Neuronal stem cell (in vitro differentiated cells): ENCODE data around the gene HS6ST3.

Experiments
- DNase-seq: peaks from one replicate; pipeline ENCODE4 v3.0.0-alpha.2; 2013; ENCODE audit warnings: low spot score
- H2AFZ ChIP-seq: one replicate; pipeline ENCODE4 v1.6.1; 2013; ENCODE audit warnings: mild to moderate bottlenecking, low read length, inconsistent platforms
- H2AK5ac ChIP-seq: 2 replicates; pipeline ENCODE4 v1.6.1; 2013; ENCODE audit warnings: low read depth, mild to moderate bottlenecking, inconsistent platforms, low read length, moderate library complexity, mixed read lengths
- H2BK120ac ChIP-seq: 2 replicates; pipeline ENCODE4 v1.6.1; 2013; ENCODE audit warnings: low read depth, mild to moderate bottlenecking, inconsistent platforms, low read length, moderate library complexity, mixed read lengths
- H2BK12ac ChIP-seq: one replicate; pipeline ENCODE4 v1.6.1; 2013; ENCODE audit warnings: low read length, inconsistent platforms
- H2BK15ac ChIP-seq: 2 replicates; pipeline ENCODE4 v1.6.1; 2013; ENCODE audit warnings: mild to moderate bottlenecking, low read length, inconsistent platforms, mixed read lengths
- H2BK5ac ChIP-seq: one replicate; pipeline ENCODE4 v1.6.1; 2013; ENCODE audit warnings: inconsistent platforms, mild to moderate bottlenecking, low read length, moderate library complexity
- H3K14ac ChIP-seq: one replicate; pipeline ENCODE4 v1.6.1; 2013; ENCODE audit warnings: low read length, inconsistent platforms
- H3K18ac ChIP-seq: 2 replicates; pipeline ENCODE4 v1.6.1; 2013; ENCODE audit warnings: low read length, inconsistent platforms
- H3K23ac ChIP-seq: 2 replicates; pipeline ENCODE4 v1.6.1; 2013; ENCODE audit warnings: low read depth, mild to moderate bottlenecking, mixed read lengths, low read length, inconsistent platforms; ENCODE audit not compliant: poor library complexity
- H3K27ac ChIP-seq: replicated peaks from 3 replicates; pipeline ENCODE4 v1.5.1; 2013; ENCODE audit warnings: low read length, inconsistent platforms
- H3K27me3 ChIP-seq, 3 experiments: 2 replicates each; pipeline ENCODE4 v1.6.1; 2013; ENCODE audit warnings: low read length in 3 of 3, mild to moderate bottlenecking in 2 of 3, inconsistent platforms in 1 of 3, low read depth in 1 of 3, mixed read lengths in 1 of 3, moderate library complexity in 1 of 3; ENCODE audit not compliant: control insufficient read depth in 3 of 3, insufficient read depth in 3 of 3
- H3K36me3 ChIP-seq, 2 donors: replicated peaks in 1 of 2; 2 replicates each; pipeline ENCODE4 v1.6.1; 2013; ENCODE audit warnings: low read length in 2 of 2; ENCODE audit not compliant: control insufficient read depth in 2 of 2, insufficient read depth in 2 of 2
- H3K4ac ChIP-seq: 2 replicates; pipeline ENCODE4 v1.6.1; 2013; ENCODE audit warnings: inconsistent platforms, mild to moderate bottlenecking, low read length, moderate library complexity
- H3K4me1 ChIP-seq, 2 donors: 1 replicate in 1 of 2; 2 replicates in 1 of 2; pipeline ENCODE4 v1.6.1; 2013; ENCODE audit warnings: low read length in 2 of 2, low read depth in 1 of 2; ENCODE audit not compliant: control insufficient read depth in 2 of 2, insufficient read depth in 1 of 2
- H3K4me2 ChIP-seq: one replicate; pipeline ENCODE4 v1.6.1; 2013; ENCODE audit warnings: mild to moderate bottlenecking, low read length, inconsistent platforms; ENCODE audit not compliant: insufficient read depth, poor library complexity, severe bottlenecking
- H3K4me3 ChIP-seq, 2 donors: 2 replicates each; pipeline ENCODE4 v1.5.1; 2013; ENCODE audit warnings: low read length in 2 of 2, mild to moderate bottlenecking in 2 of 2, inconsistent platforms in 1 of 2, moderate library complexity in 1 of 2
- H3K79me1 ChIP-seq: one replicate; pipeline ENCODE4 v1.6.1; 2013; ENCODE audit warnings: low read depth, mild to moderate bottlenecking, inconsistent platforms, low read length, moderate library complexity
- H3K9ac ChIP-seq: one replicate; pipeline ENCODE4 v1.6.1; 2013; ENCODE audit warnings: mild to moderate bottlenecking, low read depth, low read length, inconsistent platforms; ENCODE audit not compliant: poor library complexity
- H3K9me3 ChIP-seq, 2 donors: replicated peaks in 1 of 2; 2 replicates each; pipeline versions ENCODE3 to v1.6.1; 2013; ENCODE audit warnings: low read length in 2 of 2, mild to moderate bottlenecking in 2 of 2, inconsistent platforms in 1 of 2, low read depth in 1 of 2, mixed read lengths in 1 of 2, moderate library complexity in 1 of 2; ENCODE audit not compliant: control insufficient read depth in 2 of 2, insufficient read depth in 1 of 2
- H4K8ac ChIP-seq: one replicate; pipeline ENCODE4 v1.6.1; 2013; ENCODE audit warnings: low read depth, mild to moderate bottlenecking, inconsistent platforms, low read length, moderate library complexity
- H4K91ac ChIP-seq: one replicate; pipeline ENCODE4 v1.6.1; 2013; ENCODE audit warnings: low read length, low read depth, mild to moderate bottlenecking, inconsistent platforms; ENCODE audit not compliant: poor library complexity
- WGBS, 2 donors: extraction: QIAGEN DNeasy Blood & Tissue Kit; methylation state at CpG; one replicate each; pipeline ENCODE4 v1.1.7; 2013; ENCODE audit warnings: missing lambda C conversion rate in 2 of 2, mixed read lengths in 1 of 2; ENCODE audit not compliant: insufficient read length in 2 of 2, insufficient replicate concordance in 1 of 2; ENCODE audit errors: extremely low coverage in 2 of 2; 5-methylcytosine and 5-hydroxymethylcytosine counted together

The HS6ST3 gene

DNA sequence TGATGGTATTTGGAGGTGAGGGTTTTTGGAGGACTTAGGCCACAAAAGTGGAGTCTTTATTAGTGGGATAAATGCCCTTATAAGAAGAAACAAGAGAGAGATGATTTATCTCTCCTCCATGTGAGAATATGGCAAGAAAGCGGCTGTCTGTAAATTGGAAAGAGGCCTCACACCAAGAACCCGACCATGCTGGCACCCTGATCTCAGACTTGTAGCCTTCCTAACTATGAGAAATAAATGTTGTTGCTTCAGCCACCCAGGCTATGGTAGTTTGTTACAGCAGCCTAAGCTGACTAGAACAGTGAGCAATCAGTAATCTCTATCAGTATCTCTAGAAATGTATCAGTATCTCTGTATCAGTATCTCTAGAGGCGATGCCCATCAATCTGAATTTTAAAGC is 617.2 kb downstream of the HS6ST3 start:
- H2AK5ac ChIP-seq = no peak overlapping the region
- H2BK120ac ChIP-seq = no peak overlapping the region
- no peak overlapping the region for H3K4me2 ChIP-seq
- H2BK12ac ChIP-seq = no peak overlapping the region
- no peak overlapping the region for H3K18ac ChIP-seq
- H3K14ac ChIP-seq = no peak overlapping the region
- H3K79me1 ChIP-seq = no peaks in the 10 kb centered on the region
- DNase-seq = no peak
- no peaks in the 10 kb centered on the region for H3K27me3 ChIP-seq
- H3K4ac ChIP-seq = no peak overlapping the region
- H2AFZ ChIP-seq = no peak overlapping the region
- no peak overlapping the region for H2BK15ac ChIP-seq
- H2BK5ac ChIP-seq = no peak overlapping the region
- WGBS, 2 donors = no CpG with 5 or more reads among the region's 3 CpGs
- no peak overlapping the region for H3K23ac ChIP-seq
- no peak overlapping the region for H3K27ac ChIP-seq
- no peak overlapping the region for H3K9ac ChIP-seq
- H4K8ac ChIP-seq = no peak overlapping the region
- H3K4me3 ChIP-seq = no peak overlapping the region
- no peaks in the 10 kb centered on the region for H3K36me3 ChIP-seq
- H3K9me3 ChIP-seq = peaks cover 0 to 1% of the 10 kb centered on the region in 2 donors
- no peaks in the 10 kb centered on the region for H3K4me1 ChIP-seq
- no peak overlapping the region for H4K91ac ChIP-seq

DNA sequence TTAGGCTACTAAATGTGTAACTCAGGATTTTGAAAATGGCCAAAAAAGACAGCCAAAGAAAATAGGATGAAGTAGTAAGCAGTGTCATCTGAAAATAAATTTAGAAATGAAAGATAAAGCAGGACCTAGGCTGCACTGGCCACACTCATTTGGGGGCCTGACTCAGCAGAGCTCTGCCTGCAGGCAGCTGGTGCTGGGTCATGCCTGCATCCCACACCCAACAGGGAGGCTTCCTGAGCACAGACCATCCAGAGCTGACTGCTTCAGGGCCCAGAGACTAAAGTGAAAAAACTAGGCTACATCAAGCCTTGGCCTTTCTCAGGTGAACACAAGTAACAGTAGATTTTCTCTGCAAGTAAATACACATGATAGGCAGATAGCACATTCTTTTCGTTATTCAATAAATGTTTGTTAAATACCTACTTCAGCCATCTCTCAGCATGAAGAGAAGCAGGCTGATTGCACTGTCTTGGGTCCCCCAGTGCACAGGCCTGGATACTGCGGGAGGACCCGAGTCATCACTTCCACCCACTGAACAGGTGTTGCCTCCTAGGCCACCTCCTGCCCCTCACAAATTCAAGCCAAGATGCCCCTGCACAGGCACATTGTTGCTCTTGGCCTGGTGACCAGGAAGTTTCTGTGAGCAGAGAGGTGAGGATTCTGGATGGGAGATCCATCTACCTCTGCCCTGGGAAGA is 620.4 kb downstream of the HS6ST3 start:
- Histone ChIP-seq H3K23ac (no peak overlapping the region), H3K9me3 (peaks cover 0 to 1% of the 10 kb centered on the region in 2 donors), H2BK12ac (no peak overlapping the region), H2AFZ (no peak overlapping the region), H4K91ac (no peak overlapping the region), H2BK120ac (no peak overlapping the region), H3K4me3 (no peak overlapping the region), H3K27ac (no peak overlapping the region), H4K8ac (no peak overlapping the region), H3K4ac (no peak overlapping the region), H3K9ac (no peak overlapping the region), H3K36me3 (no peaks in the 10 kb centered on the region), H2AK5ac (no peak overlapping the region), H2BK15ac (no peak overlapping the region), H3K27me3 (no peaks in the 10 kb centered on the region), H3K4me1 (no peaks in the 10 kb centered on the region), H3K14ac (no peak overlapping the region), H3K4me2 (no peak overlapping the region), H3K79me1 (no peaks in the 10 kb centered on the region), H3K18ac (no peak overlapping the region), H2BK5ac (no peak overlapping the region)
- WGBS, 2 donors = no CpG with 5 or more reads among the region's 3 CpGs
- no peak for DNase-seq

GRCh38 chr13:96720446-96720845 is 630.5 kb downstream of the HS6ST3 start:
- H3K4me3 ChIP-seq = no peak overlapping the region
- no peak overlapping the region for H3K4me2 ChIP-seq
- no CpG with 5 or more reads among the region's 4 CpGs for WGBS, 2 donors
- no peak overlapping the region for H2BK15ac ChIP-seq
- no peak overlapping the region for H2AK5ac ChIP-seq
- no peak overlapping the region for H4K8ac ChIP-seq
- no peaks in the 10 kb centered on the region for H3K36me3 ChIP-seq
- no peak overlapping the region for H3K23ac ChIP-seq
- no peak overlapping the region for H2BK5ac ChIP-seq
- no peak overlapping the region for H2BK12ac ChIP-seq
- H3K27ac ChIP-seq = no peak overlapping the region
- H3K79me1 ChIP-seq = no peaks in the 10 kb centered on the region
- H3K4ac ChIP-seq = no peak overlapping the region
- H3K4me1 ChIP-seq = no peaks in the 10 kb centered on the region
- no peak overlapping the region for H3K18ac ChIP-seq
- H2BK120ac ChIP-seq = no peak overlapping the region
- no peaks in the 10 kb centered on the region for H3K9me3 ChIP-seq
- no peak overlapping the region for H2AFZ ChIP-seq
- H3K9ac ChIP-seq = no peak overlapping the region
- no peak overlapping the region for H3K14ac ChIP-seq
- no peak overlapping the region for H4K91ac ChIP-seq
- no peaks in the 10 kb centered on the region for H3K27me3 ChIP-seq
- no peak for DNase-seq

- no peak overlapping the region for H2BK15ac ChIP-seq
- H3K27ac ChIP-seq = no peak overlapping the region
- no peak overlapping the region for H2BK5ac ChIP-seq
- H3K4me1 ChIP-seq = no peaks in the 10 kb centered on the region
- no peak overlapping the region for H2BK120ac ChIP-seq
- no peak overlapping the region for H3K14ac ChIP-seq
- no peaks in the 10 kb centered on the region for H3K36me3 ChIP-seq
- H3K4me2 ChIP-seq = no peak overlapping the region
- H3K23ac ChIP-seq = no peak overlapping the region
- H4K91ac ChIP-seq = no peak overlapping the region
- no peak for DNase-seq
- no peak overlapping the region for H2BK12ac ChIP-seq
- H3K79me1 ChIP-seq = no peaks in the 10 kb centered on the region
- H2AFZ ChIP-seq = no peak overlapping the region
- no peak overlapping the region for H3K4me3 ChIP-seq
- no peaks in the 10 kb centered on the region for H3K27me3 ChIP-seq
- H3K9ac ChIP-seq = no peak overlapping the region
- H4K8ac ChIP-seq = no peak overlapping the region
- no peak overlapping the region for H2AK5ac ChIP-seq
- no peak overlapping the region for H3K4ac ChIP-seq
- no peaks in the 10 kb centered on the region for H3K9me3 ChIP-seq
- no peak overlapping the region for H3K18ac ChIP-seq
Measured at GRCh38 chr13:96726651-96727050, 636.7 kb downstream of the HS6ST3 start.
